Measurements from ENCODE around the gene CHGA. TPM values are rescaled to one million over a fixed set of nuclear protein-coding genes. Genes with fewer than 3 reads are reported as not detected.

The CHGA gene
- total and polyA plus RNA-seq, 7 donors: 0.99 to 55.4 (median 5.0) TPM

GRCh38 chr14:92960706-92961566, 38.0 kb downstream of the CHGA start:
- H3K27me3 ChIP-seq: no peaks in the 10 kb centered on the region
- no peak for DNase-seq
- 93% methylated on average over 18 of the region's 18 CpGs for WGBS, 2 donors
- H3K4me3 ChIP-seq: no peak overlapping the region
- H3K9me3 ChIP-seq: no peaks in the 10 kb centered on the region
- intact Hi-C loops (cut with DNase I): no loop called here
- no peak for TF ChIP-seq POLR2AphosphoS5 (IDR thresholded peaks at IDR 0.05)
- no peak for TF ChIP-seq CTCF (IDR thresholded peaks at IDR 0.05)
- no peak for TF ChIP-seq POLR2A (IDR thresholded peaks at IDR 0.05)
- TF ChIP-seq EP300 (IDR thresholded peaks at IDR 0.05): no peak
- peaks cover 17 to 47% (median 20%) of the 10 kb centered on the region in 4 donors for H3K36me3 ChIP-seq
- peaks cover 0 to 50% (median 35%) of the 10 kb centered on the region in 4 donors for H3K4me1 ChIP-seq
- peak overlapping the region in 1 of 4 donors; percentile 22 for H3K27ac ChIP-seq

- WGBS, 2 donors: 95 to 96% methylated on average over 7 of the region's 7 CpGs
- no peak for DNase-seq
- TF ChIP-seq POLR2A (IDR thresholded peaks at IDR 0.05) (no peak), EP300 (IDR thresholded peaks at IDR 0.05) (no peak), POLR2AphosphoS5 (IDR thresholded peaks at IDR 0.05) (no peak), CTCF (IDR thresholded peaks at IDR 0.05) (no peak)
- Histone ChIP-seq H3K9me3 (no peaks in the 10 kb centered on the region), H3K4me3 (no peak overlapping the region), H3K36me3 (peaks cover 17 to 46% (median 20%) of the 10 kb centered on the region in 4 donors), H3K27ac (peak overlapping the region in 1 of 4 donors; percentile 89), H3K4me1 (peaks cover 0 to 50% (median 37%) of the 10 kb centered on the region in 4 donors), H3K27me3 (no peaks in the 10 kb centered on the region)
- intact Hi-C loops (cut with DNase I): no loop called here
These were observed 38.6 kb downstream of the CHGA start for GRCh38 chr14:92961567-92961855.

GRCh38 chr14:92962031-92962830, 39.3 kb downstream of the CHGA start:
- Histone ChIP-seq H3K27me3 (no peaks in the 10 kb centered on the region), H3K4me3 (no peak overlapping the region), H3K4me1 (peaks cover 0 to 50% (median 37%) of the 10 kb centered on the region in 4 donors), H3K9me3 (no peaks in the 10 kb centered on the region), H3K27ac (peak overlapping the region in 3 of 4 donors; percentile 76 to 89 (median 85)), H3K36me3 (peaks cover 11 to 39% (median 13%) of the 10 kb centered on the region in 4 donors)
- intact Hi-C loops (cut with DNase I): loop anchor here (2.0 kb wide), 1 partner anchor 153 kb away; the partner anchor contains the start of gene ITPK1
- WGBS, 2 donors: 93 to 95% methylated on average over 20 of the region's 20 CpGs
- no peak for TF ChIP-seq POLR2AphosphoS5 (IDR thresholded peaks at IDR 0.05)
- no peak for TF ChIP-seq POLR2A (IDR thresholded peaks at IDR 0.05)
- no peak for TF ChIP-seq EP300 (IDR thresholded peaks at IDR 0.05)
- no peak for TF ChIP-seq CTCF (IDR thresholded peaks at IDR 0.05)
- no peak for DNase-seq

GRCh38 chr14:92962831-92963095, 39.8 kb downstream of the CHGA start:
- no peak for DNase-seq
- H3K9me3 ChIP-seq: no peaks in the 10 kb centered on the region
- H3K27ac ChIP-seq: peak overlapping the region; percentile 76 to 89 (median 81)
- peaks cover 6 to 34% (median 8%) of the 10 kb centered on the region in 4 donors for H3K36me3 ChIP-seq
- intact Hi-C loops (cut with DNase I): loop anchor here (2.0 kb wide), 1 partner anchor 152 kb away; the partner anchor contains the start of gene ITPK1
- peaks cover 0 to 50% (median 37%) of the 10 kb centered on the region in 4 donors for H3K4me1 ChIP-seq
- WGBS, 2 donors: 94% methylated on average over 11 of the region's 11 CpGs
- H3K27me3 ChIP-seq: no peaks in the 10 kb centered on the region
- TF ChIP-seq POLR2AphosphoS5 (IDR thresholded peaks at IDR 0.05) (no peak), POLR2A (IDR thresholded peaks at IDR 0.05) (no peak), CTCF (IDR thresholded peaks at IDR 0.05) (no peak), EP300 (IDR thresholded peaks at IDR 0.05) (no peak)
- H3K4me3 ChIP-seq: no peak overlapping the region
